ENCODE measurements around the gene OXSR1.
"Not testable (repeated sequence)": the region's sequence is repeated elsewhere in the genome, so short reads cannot be mapped to it uniquely, and the experiment has no call there.

The OXSR1 gene

GRCh38 chr3:38146504-38146903, 18.8 kb upstream of the OXSR1 start:
- DNase-seq = no peak

DNA sequence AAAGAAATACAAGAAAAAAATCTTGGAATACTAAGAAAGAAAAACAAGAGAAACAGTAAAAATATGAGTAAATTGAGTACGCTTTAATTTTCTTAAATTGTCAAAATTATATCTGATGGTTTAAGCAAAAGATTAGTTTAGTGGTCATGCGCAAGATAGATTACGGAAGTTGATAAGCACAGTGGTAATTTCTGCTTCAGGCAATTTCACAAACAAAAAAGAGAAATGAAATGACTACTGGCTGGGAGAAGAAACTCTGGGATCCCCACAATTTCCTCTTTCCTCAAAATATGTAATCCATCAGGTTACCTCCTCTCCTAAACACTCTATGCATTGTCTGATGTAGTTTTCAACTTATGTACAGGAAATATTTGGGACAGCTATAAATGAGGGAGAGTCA, 17.9 kb upstream of the OXSR1 start:
- DNase-seq = no peak

GRCh38 chr3:38148311-38148882, 16.9 kb upstream of the OXSR1 start:
- DNase-seq = no peak

DNA sequence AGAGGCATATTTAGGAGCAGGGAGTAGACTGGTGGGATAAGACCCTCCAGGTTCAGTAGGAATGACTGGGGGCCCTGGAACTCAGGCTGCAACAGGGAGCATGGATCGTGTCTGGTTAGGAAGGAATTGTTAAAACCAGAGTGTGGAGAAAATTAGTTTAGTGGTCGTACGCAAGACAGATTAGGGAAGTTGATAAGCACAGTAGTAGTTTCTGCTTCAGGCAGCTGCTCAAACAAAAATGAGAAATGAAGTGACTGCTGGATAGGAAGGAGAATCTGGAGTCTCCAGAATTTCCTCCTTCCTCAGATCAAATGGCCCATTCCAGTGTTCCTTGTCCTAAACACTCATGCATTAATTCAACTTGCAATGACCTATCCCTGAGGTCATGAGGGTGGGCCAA, 15.6 kb upstream of the OXSR1 start:
- no peak for DNase-seq

GRCh38 chr3:38150780-38151528, 14.4 kb upstream of the OXSR1 start:
- no peak for DNase-seq

DNA sequence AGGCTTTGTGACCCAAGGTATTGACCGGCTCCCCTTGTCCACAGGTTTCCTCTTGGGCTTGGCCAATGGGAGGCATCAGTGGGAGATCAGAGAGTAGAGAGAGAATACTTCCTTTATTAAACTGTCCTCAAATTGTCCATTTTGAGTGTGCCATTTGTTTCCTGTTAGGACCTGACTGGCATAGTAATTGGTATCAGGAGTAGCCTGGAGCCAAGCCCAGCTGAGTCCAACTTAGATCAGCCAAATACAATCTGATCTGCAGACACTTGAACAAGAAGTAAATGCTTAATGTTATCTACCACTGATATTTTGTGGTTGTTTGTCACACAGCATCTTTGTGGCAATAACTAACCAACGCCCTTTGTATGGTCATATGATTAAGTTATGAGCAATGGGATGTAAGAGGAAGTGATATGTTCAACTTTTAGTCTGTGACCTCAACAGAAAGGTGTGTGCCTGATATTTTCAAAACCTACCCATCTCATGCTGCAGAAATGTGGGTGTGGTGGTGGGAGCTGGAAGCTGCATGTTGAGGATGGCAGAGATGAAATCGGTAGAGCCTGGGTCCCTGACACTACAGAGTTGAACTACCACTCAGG, 13.6 kb upstream of the OXSR1 start:
- peak; percentile 55 for DNase-seq

DNA sequence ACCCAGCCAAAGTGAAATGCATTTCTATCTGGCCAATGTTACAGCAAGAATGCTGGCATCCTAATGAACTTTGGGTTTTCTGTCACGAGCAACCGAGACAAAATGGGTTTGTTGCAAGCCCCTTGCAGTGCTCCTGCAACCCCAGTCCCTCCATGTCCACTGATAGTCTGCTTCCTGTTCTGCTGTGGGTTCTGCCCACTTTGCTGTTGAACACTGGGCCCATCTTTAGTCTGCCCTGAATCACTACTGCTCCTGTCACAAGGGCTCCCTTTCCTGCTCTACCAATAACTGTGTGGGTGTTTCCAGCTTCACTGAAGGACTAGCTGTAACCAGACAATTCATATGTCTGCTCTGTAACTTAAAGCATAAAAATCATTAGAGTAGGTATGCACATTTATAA, 12.7 kb upstream of the OXSR1 start:
- DNase-seq = no peak

DNA sequence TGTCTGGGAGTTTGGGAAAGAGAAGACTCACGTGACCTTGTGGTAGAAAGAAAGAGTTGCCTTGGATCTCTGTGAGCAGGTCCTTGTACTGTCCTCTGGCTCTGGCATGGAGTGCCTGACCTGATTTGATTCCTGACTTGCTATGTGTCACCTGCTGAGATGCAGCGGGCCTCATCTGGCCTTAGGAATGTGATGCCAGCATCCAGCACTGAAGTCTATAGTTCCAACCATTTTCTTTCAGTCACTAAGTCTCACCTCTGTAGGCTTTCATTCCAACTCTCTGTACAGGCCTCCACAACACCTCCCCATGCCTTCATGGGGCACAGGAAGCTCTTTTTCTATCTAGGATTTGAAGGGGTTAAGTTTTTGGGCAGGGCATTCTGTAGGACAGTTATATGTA, 12.1 kb upstream of the OXSR1 start:
- DNase-seq = no peak

- DNase-seq = no peak
These were observed 11.3 kb upstream of the OXSR1 start for GRCh38 chr3:38154033-38154494.

DNA sequence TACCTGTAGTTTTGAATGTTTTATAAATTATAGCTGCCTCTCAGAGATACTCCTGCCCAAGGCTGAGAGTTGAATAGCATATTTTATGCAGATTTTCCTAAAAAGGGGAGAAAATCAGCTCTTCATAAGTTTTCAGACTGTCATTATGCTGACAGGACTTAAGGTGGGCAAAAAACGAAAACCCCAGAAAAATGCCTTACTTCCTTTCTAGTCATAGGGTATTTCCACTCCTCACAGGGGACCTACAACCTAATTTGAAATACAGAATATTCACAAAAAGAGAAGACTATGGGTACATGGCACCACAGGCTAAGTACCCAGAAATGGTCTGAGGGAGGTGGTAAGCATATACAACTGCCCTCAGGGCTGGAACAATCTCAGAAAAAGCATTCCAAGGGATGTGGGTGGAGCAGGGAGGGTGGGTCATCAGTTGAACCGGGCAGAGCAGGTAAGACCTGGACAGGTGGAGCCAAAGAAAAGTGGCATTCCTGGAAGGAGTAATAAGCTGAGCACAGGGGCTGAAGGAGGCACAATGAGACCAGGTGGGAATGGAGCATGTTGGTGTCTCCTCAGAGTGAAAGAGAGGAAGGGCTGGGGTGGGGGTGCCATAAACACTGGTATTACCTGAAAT, 10.6 kb upstream of the OXSR1 start:
- DNase-seq = no peak

DNA sequence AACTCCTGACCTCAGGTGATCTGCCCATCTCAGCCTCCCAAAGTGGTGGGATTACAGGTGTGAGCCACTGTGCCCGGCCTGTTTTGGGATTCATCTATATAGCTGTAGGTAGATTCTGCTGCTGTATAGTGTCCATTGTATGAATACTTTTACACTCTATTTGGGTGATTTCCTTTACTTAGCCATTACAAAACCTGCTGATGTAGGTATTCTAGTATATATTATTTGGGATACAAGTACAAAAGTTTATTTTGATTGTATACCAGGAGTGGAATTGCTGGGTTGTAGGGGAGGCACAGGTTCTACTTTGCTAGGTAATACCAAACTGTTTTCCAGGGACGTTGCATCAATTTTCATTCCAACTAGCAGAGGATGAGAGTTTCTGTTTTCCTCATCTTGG, 9.5 kb upstream of the OXSR1 start:
- no peak for DNase-seq

GRCh38 chr3:38157117-38157516, 8.2 kb upstream of the OXSR1 start:
- no peak for DNase-seq

DNA sequence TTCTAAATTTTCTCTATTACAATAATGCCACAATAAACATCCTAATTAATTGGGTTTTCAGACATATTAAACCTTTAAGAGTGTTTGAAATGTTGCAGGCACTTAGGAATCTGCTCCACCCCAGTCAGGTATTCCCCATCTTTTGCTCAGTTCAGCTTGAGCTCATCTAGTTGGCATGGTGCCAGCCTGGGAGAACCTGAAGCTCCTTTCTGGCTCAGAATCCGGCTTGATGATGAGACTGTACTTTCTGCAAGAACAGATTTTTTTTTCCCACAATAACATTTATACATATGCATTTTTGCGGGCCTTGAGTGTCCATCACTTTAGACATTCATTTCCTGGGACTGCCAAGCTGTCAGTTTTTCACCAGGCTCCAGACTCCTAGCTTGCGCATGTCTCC, 7.7 kb upstream of the OXSR1 start:
- DNase-seq = no peak

DNA sequence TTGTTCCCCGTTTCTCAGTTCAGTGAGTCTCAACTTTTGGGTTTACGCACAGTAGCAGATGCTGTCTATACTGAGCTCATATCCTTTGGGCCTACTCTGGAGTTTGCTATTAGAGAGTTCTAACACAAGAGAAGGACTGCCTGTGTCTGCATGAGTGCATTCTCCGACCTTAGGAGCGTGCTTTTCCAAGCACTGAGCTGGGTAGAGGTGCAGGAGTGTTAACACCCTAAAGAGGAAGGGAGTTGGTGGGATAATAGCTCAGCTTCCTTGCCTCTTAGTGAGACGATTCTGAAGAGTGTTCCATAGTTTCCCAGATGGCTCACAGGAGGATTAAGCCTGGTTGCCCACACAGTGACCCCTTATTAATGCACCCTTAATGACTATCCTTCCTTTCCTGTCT, 6.9 kb upstream of the OXSR1 start:
- DNase-seq = no peak

GRCh38 chr3:38160704-38161103, 4.6 kb upstream of the OXSR1 start:
- not testable (repeated sequence) for DNase-seq

DNA sequence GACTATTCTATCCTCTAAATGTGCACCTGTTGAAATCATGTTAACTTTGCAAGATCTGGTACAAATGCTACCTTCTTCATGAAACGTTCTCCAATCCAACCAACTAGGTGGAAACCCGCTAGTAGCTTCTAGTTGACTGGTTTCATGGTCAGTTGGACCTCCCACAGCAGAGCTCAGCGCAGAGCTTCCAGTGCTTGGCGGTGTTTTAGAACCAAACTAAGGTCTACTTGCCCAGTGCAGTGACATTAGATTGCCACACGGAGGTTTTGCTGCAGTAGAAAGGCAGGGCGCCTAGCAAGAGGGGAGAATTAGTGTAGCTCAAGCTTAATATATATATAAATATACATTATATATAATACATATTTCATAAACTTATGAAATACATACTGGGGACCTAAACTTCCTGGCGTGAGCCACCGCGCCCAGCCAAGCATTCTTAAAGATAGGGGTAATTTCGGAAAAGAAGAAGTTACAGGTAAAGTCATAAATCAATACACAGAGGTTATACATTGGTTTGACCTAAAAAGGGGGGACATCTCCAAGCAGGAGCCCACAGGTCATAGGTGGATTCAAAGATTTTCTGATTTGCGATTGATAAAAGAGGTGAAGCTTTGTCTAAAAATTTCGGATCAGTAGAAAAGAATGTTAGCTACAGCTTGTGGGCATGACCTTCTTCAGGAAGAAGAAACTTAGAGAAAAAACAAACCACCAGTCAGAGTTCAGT, 2.1 kb upstream of the OXSR1 start:
- DNase-seq = peak; percentile 17

DNA sequence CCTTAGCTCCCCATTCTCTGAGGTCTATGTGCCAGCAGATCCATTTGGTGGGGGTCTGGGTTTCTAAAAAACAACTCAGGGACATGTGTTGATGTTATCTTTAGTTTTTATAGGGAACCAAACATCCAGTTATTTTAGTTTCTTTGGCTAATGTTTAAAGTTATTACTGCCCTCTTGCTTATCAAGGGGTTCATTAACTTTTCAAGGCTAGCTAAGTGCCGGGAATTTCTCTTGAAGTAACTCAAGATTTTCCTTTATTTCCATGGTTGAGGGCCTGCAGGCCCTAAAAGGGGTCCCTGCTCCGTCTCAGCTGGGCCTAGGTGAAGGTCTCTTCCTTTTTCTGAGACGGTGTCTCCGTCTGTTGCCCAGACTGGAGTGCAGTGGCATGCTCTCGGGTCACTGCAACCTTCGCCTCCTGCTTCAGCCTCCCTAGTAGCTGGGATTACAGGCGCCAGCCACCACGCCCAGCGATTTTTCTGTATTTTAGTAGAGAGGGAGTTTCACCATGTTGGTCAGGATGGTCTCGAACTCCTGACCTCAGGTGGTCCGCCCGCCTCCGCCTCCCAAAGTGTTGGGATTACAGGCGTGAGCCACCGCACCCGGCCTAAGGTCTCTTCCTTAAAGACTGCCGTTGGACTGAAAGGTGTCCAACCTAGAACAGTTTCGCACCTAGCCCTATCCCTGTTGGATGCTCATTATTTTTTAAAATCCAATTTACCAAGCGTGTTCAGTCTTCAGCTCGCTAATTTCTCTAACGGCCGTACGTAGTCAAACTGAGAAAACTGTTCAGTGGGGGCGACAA, 1.3 kb upstream of the OXSR1 start:
- DNase-seq = no peak

DNA sequence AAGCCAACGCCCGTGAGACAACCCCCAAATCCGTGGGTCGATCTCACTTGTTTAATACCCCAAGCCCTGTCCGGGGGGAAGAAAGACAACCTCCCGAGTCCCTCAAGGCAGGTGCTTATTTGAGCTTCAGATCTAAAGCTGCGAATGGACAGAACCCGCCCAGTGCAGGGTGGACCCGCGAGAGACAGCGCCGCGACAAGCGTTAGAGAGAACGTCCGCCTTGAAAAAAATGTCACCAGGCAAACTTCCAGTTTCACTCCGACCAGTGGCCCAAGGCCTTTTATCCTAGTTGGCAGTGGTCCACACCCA, 740 bp upstream of the OXSR1 start:
- DNase-seq = no peak

DNA sequence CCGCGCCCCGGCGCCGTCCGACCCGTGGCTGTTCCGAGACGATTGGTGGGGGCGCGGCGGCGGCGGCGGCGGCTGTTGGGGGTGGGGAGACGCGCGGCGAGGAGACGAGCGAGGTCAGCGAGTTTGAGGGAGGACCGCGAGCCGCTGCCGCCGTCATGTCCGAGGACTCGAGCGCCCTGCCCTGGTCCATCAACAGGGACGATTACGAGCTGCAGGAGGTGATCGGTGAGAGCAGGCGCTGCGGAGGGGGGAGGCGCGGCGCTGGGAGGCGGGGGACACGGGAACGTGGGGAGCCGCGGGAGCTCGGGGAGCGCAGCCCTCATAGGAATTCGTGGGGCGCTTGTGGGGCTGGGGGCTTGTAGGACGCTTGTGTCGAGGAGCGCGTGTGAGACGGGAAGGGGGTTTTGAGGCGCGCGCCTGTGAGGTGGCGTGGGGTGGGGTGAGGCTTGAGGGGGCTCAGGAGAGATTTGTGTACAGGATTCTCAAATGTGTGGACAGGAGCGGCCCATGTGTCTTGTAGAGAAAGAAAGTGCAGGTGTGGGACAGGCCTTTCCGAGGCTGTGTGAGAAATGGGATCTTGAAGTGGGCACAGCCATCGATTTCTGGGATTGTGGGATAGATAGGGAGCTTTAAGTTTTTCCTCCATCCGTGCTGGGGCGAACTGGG, 518 bp downstream of the OXSR1 start:
- DNase-seq = no peak

DNA sequence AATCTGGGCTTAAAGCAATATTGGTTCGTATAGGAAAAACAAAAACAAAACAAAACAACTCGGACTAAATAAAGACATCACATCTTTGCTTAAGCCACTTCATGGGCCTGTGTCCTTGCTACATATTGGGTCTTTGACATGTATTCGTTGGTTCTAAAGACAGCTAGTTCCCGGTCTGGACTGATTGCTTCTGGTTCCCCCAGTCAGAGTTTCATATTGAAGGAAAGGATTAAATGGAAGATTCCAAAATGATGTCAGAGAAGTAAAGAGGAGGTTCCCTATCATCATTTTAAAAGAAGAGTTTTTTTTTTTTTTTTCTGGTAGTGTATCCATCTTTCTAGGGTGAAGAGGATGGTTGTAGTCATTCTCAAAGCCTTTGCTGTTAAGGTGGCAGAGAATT, 2.3 kb downstream of the OXSR1 start:
- DNase-seq = no peak

DNA sequence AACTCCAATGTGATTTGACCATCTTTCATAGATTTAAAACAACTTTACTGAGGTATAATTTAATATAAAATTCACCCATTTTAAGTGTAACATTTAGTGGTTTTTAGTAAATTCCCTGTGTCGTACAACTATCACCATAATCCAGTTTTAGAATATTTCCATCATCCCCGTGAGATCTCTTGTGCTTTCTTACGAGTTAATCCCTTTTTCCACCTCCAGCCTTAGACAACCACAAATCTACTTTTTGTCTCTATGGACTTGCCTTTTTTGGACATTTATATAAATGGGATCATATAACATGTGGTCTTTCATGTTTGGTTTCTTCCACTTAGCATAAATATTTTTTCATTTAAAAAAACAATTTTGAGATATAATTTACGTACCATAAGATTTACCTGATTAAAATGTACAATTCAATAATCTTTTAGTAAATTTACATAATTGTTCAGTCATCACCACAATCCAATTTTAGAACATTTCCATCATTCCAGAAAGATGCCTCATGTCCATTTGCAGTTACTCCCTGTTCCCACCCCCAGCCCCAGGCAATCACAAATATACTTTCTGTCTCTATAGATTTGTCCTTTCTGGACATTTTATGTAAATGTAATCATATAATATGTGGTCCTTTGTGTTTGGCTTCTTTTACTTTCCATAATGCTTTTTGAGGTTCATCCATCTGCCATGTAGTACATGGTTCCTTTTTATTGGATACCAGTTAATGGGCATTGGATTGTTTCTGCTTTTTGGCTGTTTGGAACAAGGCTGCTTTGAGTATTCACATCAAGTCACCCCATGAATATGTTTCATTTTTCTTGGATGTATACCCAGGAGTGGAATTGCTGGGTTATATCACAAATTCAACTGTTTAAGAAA, 3.1 kb downstream of the OXSR1 start:
- DNase-seq = no peak

All from central memory CD4-positive, alpha-beta T cell (primary cell).